HL-60 (cell line): ENCODE data around the gene DDX23.

ENCODE experiments used
- DNase-seq, 2 experiments: peaks; one replicate each; pipeline ENCODE4 v3.0.0-alpha.2; 2010 to 2020; ENCODE audit warnings: low read depth in 1 of 2, low spot score in 1 of 2
- H3K27ac ChIP-seq: fragments of 250-450 bp; sonication (Bioruptor Pico); replicated peaks from 2 replicates; pipeline ENCODE4 v1.5.1; 2020; ENCODE audit warnings: mild to moderate bottlenecking, moderate library complexity
- H3K27me3 ChIP-seq: fragments of 250-450 bp; sonication (Bioruptor Pico); 2 replicates; pipeline ENCODE4 v1.5.1; 2021; ENCODE audit warnings: mild to moderate bottlenecking, moderate library complexity; ENCODE audit not compliant: insufficient read depth, poor library complexity, severe bottlenecking
- H3K4me3 ChIP-seq: replicated peaks from 2 replicates; pipeline ENCODE4 v1.5.1; 2011; ENCODE audit warnings: mild to moderate bottlenecking, control low read depth, low read length; ENCODE audit not compliant: insufficient read depth
- GABPA ChIP-seq: IDR thresholded peaks from 2 replicates; pipeline ENCODE4 v1.6.1; 2012; ENCODE audit warnings: low read depth
- POLR2AphosphoS5 ChIP-seq: IDR thresholded peaks from 2 replicates; pipeline ENCODE4 v1.6.1; 2012; ENCODE audit warnings: low read depth
- SPI1 ChIP-seq: IDR thresholded peaks from 2 replicates; pipeline ENCODE4 v1.6.1; 2012; ENCODE audit warnings: low read depth, mild to moderate bottlenecking, borderline replicate concordance
- TF ChIP-seq, protein P1 (sequence below): IDR thresholded peaks from 2 replicates; pipeline ENCODE4 v1.6.1; 2012; ENCODE audit warnings: low read depth; ENCODE audit not compliant: insufficient replicate concordance
- TF ChIP-seq, protein P2 (sequence below): IDR thresholded peaks from one replicate; pipeline ENCODE4 v1.5.1; 2011; ENCODE audit warnings: low read length, control low read depth, inconsistent platforms; ENCODE audit not compliant: insufficient read depth

DDX23 gene

DNA sequence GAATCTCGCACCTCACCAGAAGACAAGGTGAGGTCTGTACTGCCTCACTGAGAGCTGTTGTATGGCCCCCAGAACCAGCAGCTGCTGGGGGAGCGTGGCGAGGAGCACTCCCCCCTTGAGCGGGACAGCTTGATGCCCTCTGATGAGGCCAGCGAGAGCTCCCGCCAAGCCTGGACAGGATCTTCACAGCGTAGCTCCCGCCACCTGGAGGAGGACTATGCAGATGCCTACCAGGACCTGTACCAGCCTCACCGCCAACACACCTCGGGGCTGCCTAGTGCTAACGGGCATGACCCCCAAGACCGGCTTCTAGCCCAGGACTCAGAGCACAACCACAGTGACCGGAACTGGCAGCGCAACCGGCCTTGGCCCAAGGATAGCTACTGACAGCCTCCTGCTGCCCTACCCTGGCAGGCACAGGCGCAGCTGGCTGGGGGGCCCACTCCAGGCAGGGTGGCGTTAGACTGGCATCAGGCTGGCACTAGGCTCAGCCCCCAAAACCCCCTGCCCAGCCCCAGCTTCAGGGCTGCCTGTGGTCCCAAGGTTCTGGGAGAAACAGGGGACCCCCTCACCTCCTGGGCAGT, 24.4 kb downstream of the DDX23 start:
- no peak for DNase-seq
- H3K27me3 ChIP-seq, result peaks cover 2% of the 10 kb centered on the region
- H3K4me3 ChIP-seq, result no peak overlapping the region
- no peak overlapping the region for H3K27ac ChIP-seq
- TF ChIP-seq GABPA, result no peak
- no peak for TF ChIP-seq SPI1
- TF ChIP-seq, protein P1, sequence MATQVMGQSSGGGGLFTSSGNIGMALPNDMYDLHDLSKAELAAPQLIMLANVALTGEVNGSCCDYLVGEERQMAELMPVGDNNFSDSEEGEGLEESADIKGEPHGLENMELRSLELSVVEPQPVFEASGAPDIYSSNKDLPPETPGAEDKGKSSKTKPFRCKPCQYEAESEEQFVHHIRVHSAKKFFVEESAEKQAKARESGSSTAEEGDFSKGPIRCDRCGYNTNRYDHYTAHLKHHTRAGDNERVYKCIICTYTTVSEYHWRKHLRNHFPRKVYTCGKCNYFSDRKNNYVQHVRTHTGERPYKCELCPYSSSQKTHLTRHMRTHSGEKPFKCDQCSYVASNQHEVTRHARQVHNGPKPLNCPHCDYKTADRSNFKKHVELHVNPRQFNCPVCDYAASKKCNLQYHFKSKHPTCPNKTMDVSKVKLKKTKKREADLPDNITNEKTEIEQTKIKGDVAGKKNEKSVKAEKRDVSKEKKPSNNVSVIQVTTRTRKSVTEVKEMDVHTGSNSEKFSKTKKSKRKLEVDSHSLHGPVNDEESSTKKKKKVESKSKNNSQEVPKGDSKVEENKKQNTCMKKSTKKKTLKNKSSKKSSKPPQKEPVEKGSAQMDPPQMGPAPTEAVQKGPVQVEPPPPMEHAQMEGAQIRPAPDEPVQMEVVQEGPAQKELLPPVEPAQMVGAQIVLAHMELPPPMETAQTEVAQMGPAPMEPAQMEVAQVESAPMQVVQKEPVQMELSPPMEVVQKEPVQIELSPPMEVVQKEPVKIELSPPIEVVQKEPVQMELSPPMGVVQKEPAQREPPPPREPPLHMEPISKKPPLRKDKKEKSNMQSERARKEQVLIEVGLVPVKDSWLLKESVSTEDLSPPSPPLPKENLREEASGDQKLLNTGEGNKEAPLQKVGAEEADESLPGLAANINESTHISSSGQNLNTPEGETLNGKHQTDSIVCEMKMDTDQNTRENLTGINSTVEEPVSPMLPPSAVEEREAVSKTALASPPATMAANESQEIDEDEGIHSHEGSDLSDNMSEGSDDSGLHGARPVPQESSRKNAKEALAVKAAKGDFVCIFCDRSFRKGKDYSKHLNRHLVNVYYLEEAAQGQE, result no peak

DNA sequence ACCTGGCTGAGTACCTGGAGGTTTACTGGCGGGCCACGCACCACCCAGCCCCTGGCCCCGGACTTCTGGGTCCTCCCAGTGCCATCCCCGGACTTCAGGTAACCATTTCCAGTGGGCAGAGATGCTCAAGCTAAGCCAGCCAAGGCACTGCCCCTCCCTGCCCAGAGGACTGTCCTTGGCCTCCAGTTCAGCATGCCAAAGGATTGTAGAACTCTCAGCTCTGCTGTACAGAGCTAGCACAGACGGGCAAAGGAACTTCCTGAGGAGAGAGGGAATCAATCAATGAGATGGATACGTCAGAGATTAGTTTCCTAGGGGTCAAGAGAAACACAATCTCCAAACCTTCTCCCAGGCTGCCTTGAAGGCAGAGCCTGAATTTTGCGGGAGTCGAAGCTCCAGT, 24.9 kb downstream of the DDX23 start:
- Histone ChIP-seq H3K4me3 (no peak overlapping the region), H3K27me3 (peaks cover 2% of the 10 kb centered on the region), H3K27ac (no peak overlapping the region)
- TF ChIP-seq, protein P1, result no peak
- TF ChIP-seq POLR2AphosphoS5, result no peak
- no peak for TF ChIP-seq GABPA
- TF ChIP-seq, protein P2, sequence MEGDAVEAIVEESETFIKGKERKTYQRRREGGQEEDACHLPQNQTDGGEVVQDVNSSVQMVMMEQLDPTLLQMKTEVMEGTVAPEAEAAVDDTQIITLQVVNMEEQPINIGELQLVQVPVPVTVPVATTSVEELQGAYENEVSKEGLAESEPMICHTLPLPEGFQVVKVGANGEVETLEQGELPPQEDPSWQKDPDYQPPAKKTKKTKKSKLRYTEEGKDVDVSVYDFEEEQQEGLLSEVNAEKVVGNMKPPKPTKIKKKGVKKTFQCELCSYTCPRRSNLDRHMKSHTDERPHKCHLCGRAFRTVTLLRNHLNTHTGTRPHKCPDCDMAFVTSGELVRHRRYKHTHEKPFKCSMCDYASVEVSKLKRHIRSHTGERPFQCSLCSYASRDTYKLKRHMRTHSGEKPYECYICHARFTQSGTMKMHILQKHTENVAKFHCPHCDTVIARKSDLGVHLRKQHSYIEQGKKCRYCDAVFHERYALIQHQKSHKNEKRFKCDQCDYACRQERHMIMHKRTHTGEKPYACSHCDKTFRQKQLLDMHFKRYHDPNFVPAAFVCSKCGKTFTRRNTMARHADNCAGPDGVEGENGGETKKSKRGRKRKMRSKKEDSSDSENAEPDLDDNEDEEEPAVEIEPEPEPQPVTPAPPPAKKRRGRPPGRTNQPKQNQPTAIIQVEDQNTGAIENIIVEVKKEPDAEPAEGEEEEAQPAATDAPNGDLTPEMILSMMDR, result no peak
- TF ChIP-seq SPI1, result no peak
- no peak for DNase-seq

DNA sequence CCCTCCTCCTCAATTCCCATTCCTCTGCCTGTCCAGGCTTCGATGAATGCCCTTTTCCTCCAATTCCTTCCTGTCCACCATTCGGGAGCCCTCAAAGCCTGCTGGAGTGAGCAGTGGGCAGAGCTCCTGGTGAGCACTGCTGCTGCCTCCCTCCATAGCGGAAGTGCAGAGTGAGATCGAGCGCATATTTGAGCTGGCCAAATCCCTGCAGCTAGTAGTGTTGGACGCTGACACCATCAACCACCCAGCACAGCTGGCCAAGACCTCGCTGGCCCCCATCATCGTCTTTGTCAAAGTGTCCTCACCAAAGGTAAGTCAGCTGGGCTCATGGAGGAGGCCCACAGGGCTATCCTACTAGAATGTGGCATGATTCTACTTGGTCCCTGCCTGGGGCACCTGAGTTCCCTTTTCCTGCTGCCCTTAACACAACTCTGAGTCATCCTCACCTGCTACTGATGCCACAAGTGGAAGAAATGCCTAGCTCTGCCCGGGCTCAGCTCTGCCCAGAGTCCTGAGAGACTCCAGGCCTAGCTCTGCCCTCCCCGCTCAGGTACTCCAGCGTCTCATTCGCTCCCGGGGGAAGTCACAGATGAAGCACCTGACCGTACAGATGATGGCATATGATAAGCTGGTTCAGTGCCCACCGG, 25.6 kb downstream of the DDX23 start:
- no peak overlapping the region for H3K27ac ChIP-seq
- TF ChIP-seq, protein P1, result no peak
- no peak for TF ChIP-seq SPI1
- no peak for TF ChIP-seq POLR2AphosphoS5
- TF ChIP-seq, protein P2, result no peak
- no peak for TF ChIP-seq GABPA
- peaks cover 2% of the 10 kb centered on the region for H3K27me3 ChIP-seq
- no peak for DNase-seq
- H3K4me3 ChIP-seq, result no peak overlapping the region
